ENCODE data around the gene HELQ. TPM values are rescaled to one million over a fixed set of nuclear protein-coding genes. Genes with fewer than 3 reads are reported as not detected.

Gene HELQ
- total and polyA plus RNA-seq, 9 of the 15 experiments (the other 6 are each of a cell fraction or from before 2014, with no cell fraction given), result 3.5 to 15.2 (median 11.9) TPM

DNA sequence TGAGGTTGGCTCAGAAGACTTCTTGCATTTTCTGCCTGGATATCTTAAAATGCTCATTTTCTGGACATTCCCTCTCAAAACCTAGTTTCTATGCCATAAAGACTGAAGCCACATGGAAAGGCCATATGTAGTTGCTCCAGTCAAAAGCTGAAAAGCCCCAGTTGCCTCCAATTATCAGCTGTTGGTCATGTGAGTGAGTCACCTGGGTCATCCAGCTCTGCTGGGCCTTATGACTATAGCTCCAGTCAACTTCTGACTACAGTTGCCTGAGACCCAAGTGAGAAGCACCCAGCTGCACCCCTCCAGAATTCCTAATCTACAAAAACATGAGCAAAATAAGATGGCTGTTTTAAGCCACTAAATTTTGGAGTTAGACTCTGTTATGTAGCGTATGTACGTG, 41.9 kb downstream of the HELQ start:
- DNase-seq (ENCODE audit: extremely low read depth in 1 of 4, low spot score in 3 of 4), result peak in 1 of 4 experiments; percentile 13
- H4K20me1 ChIP-seq (replicated peaks; ENCODE audit: control insufficient read depth, insufficient read depth, low read length), result no peaks in the 10 kb centered on the region
- peak; percentile 11 for FAIRE-seq
- no peak overlapping the region for H2AFZ ChIP-seq (ENCODE audit: low read depth, low read length)
- H3K79me2 ChIP-seq (ENCODE audit: control insufficient read depth, insufficient read depth, low read length), result no peaks in the 10 kb centered on the region
- no peak for ATAC-seq
- H3K4me2 ChIP-seq (ENCODE audit: insufficient read depth, low read length), result no peak overlapping the region
- ChIA-PET POLR2A (interaction anchor here (0.6 to 1.4 kb wide), 3 partner anchors 11 to 25 kb away, joined by 3 to 4 read pairs (median 3); no protein-coding TSS in a partner anchor), CTCF (ENCODE audit: low intra/inter-chr PET ratio) (no interaction called here)
- no TSS peak for BruUV-seq (replicated peaks)
- H3K4me3 ChIP-seq, result no peak overlapping the region
- WGBS (ENCODE audit: insufficient coverage, low coverage, missing lambda C conversion rate), result 95% methylated on average over 2 of the region's 2 CpGs
- no peaks in the 10 kb centered on the region for H3K4me1 ChIP-seq (replicated peaks in 1 of 2; ENCODE audit: control insufficient read depth in 2 of 2, insufficient read depth in 2 of 2, low read length in 2 of 2)
- no peak overlapping the region for H3K9ac ChIP-seq (ENCODE audit: insufficient read depth in 1 of 2, low read depth in 2 of 2, low read length in 2 of 2)
- intact Hi-C loops (cut with micrococcal nuclease), result no loop called here
- peaks cover 18% of the 10 kb centered on the region; the same call in 2 of the 3 replicates for H3K36me3 ChIP-seq (ENCODE audit: control insufficient read depth, insufficient read depth, low read length)
- no peaks in the 10 kb centered on the region for H3K27me3 ChIP-seq (ENCODE audit: control insufficient read depth in 2 of 2, insufficient read depth in 2 of 2, low read length in 2 of 2)
- H3K9me1 ChIP-seq (ENCODE audit: control insufficient read depth, insufficient read depth, low read length), result no peaks in the 10 kb centered on the region
- no peaks in the 10 kb centered on the region for H3K9me3 ChIP-seq (replicated peaks; ENCODE audit: control insufficient read depth, insufficient read depth, low read depth, low read length)
- H3K27ac ChIP-seq (ENCODE audit: extremely low read depth, low read depth, low read length), result no peak overlapping the region
- in situ Hi-C loops (cut with MboI), result no loop called here
- TF ChIP-seq WHSC1 (IDR thresholded peaks at IDR 0.05; ENCODE audit: low read length) (no peak), PHF8 (IDR thresholded peaks at IDR 0.05; ENCODE audit: borderline replicate concordance, low read length) (no peak), SRF (CRISPR knock-in tag; IDR thresholded peaks at IDR 0.05) (no peak), BACH1 (tag; IDR thresholded peaks at IDR 0.05) (no peak), ZNF134 (CRISPR knock-in tag; conservative IDR thresholded peaks at IDR 0.05) (no peak), KHSRP (IDR thresholded peaks at IDR 0.05) (no peak), GTF2E2 (tag; IDR thresholded peaks at IDR 0.05) (no peak), CEBPG (CRISPR knock-in tag; IDR thresholded peaks at IDR 0.05) (no peak), CEBPG (tag; conservative IDR thresholded peaks at IDR 0.05 in 1 of 2, IDR thresholded peaks at IDR 0.05 in 1 of 2) (no peak), FOSL1 (tag; conservative IDR thresholded peaks at IDR 0.05) (peak; percentile 82)
- TF ChIP-seq, protein P1, sequence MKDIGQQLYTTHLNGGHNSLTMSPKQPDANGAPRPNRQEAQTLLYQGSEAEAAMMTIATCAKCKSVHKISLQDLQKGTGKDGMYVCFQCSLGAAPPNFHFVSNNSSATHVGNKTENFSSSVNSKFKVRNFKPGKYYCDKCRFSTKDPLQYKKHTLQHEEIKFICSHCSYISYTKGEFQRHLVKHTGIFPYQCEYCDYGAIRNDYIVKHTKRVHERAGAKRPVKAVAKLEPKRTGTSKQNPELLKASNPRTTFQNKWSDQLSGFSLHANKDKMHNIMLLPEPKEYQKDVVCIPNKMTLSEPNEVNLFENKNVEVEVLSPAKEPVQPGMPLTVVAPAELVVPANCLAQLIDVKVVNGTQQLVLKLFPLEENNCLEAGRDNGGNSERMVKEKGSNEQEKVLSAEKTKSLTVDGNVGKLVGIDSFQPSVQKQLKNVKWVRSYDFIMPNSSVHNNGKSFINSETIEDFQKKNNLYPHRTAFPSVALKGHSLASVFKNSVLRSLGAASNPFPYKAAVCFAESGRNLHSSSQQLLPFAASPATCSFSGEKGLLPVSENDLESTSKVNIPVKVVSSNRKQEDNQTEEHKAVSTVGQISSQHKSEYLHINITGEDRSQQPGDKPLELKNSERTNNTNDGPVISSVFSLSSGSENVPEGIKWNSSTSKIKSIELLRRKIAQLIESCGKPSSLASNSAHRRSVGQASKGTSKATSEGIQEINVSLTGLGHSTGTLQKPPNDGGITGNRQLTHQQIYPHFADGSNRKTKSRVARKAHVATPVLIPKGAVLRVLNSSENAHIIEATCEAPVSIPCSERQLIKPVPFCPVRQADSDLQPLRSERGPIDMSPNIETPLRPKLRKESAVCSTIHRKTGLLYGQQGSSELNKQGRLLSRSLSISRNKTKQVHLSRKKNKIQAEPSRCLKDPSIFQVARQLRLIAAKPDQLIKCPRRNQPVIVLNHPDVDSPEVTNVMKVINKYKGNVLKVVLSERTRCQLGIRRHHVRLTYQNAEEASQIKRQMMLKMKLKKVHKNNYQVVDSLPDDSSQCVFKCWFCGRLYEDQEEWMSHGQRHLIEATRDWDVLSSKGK (CRISPR knock-in tag; IDR thresholded peaks at IDR 0.05), result no peak
- TF ChIP-seq, protein P2, sequence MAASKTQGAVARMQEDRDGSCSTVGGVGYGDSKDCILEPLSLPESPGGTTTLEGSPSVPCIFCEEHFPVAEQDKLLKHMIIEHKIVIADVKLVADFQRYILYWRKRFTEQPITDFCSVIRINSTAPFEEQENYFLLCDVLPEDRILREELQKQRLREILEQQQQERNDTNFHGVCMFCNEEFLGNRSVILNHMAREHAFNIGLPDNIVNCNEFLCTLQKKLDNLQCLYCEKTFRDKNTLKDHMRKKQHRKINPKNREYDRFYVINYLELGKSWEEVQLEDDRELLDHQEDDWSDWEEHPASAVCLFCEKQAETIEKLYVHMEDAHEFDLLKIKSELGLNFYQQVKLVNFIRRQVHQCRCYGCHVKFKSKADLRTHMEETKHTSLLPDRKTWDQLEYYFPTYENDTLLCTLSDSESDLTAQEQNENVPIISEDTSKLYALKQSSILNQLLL (CRISPR knock-in tag; IDR thresholded peaks at IDR 0.05; ENCODE audit: borderline replicate concordance), result no peak

All from K562 (cell line).